Vagina (tissue), 2 donors: ENCODE data around the gene MIPEP.

Experiments
- CTCF ChIP-seq, 3 experiments: fragments of 450-650 bp in 2 of 3; fragments of 200-600 bp in 1 of 3; sonication (generic) in 1 of 3; IDR thresholded peaks; one replicate each; pipeline ENCODE4 v1.5.1; 2017 to 2019; ENCODE audit warnings: antibody characterized with exemption in 3 of 3, mild to moderate bottlenecking in 2 of 3, moderate library complexity in 2 of 3
- POLR2A ChIP-seq, 2 donors: fragments of 450-650 bp; IDR thresholded peaks; one replicate each; pipeline ENCODE4 v1.6.1; 2017; ENCODE audit warnings: antibody characterized with exemption in 2 of 2, mild to moderate bottlenecking in 2 of 2, moderate library complexity in 2 of 2

- no peak for TF ChIP-seq CTCF (IDR thresholded peaks at IDR 0.05)
- TF ChIP-seq POLR2A (IDR thresholded peaks at IDR 0.05), result no peak
These were observed 201.6 kb downstream of the MIPEP start for GRCh38 chr13:23687614-23688013.
